PC-3 (cell line): ENCODE results near the gene CPEB3. TPM values are rescaled to one million over a fixed set of nuclear protein-coding genes. Genes with fewer than 3 reads are reported as not detected.
A peak's percentile ranks its signal among the peaks of the same experiment; 100 is the strongest.

ENCODE experiments used
- ATAC-seq: fragments of 200-7000 bp; cut with Tn5 transposase; 2 replicates; pipeline ENCODE4 v1.9.1; 2020; ENCODE audit warnings: mild to moderate bottlenecking, moderate library complexity
- BruUV-seq: library from RNA; stranded (reverse); fragments of 400-500 nt; replicated peaks from 2 replicates; lab custom pipeline; 2021; lab: Mats Ljungman, UMichigan
- CTCF ChIA-PET: fragments of 300-600 bp; sonication (Branson Sonifier 250); formaldehyde crosslinking; loops from one replicate; lab custom pipeline; 2022; ENCODE audit warnings: antibody characterized with exemption; lab: Charles Lee
- POLR2A ChIA-PET: fragments of 300-600 bp; sonication (Branson Sonifier 250); formaldehyde crosslinking; loops from one replicate; lab custom pipeline; 2022; ENCODE audit warnings: antibody characterized with exemption; ENCODE audit not compliant: unreplicated experiment; lab: Charles Lee
- DNase-seq: peaks from one replicate; pipeline ENCODE4 v3.0.0-alpha.2; 2015
- H2AFZ ChIP-seq: fragments of 300-600 bp; sonication (generic); 2 replicates; pipeline ENCODE4 v1.6.0; 2016; ENCODE audit warnings: antibody characterized with exemption, low read length
- H3F3A ChIP-seq: fragments of 300-600 bp; sonication (generic); one replicate; pipeline ENCODE4 v1.6.0; 2017; ENCODE audit warnings: antibody characterized with exemption, low read length, control low read depth, mild to moderate bottlenecking; ENCODE audit not compliant: unreplicated experiment
- H3K27ac ChIP-seq: fragments of 300-600 bp; sonication (generic); 2 replicates; pipeline ENCODE4 v1.5.1; 2016; ENCODE audit warnings: mild to moderate bottlenecking, low read length
- H3K27me3 ChIP-seq: fragments of 300-600 bp; sonication (generic); 2 replicates; pipeline ENCODE4 v1.6.1; 2016; ENCODE audit warnings: low read length, mixed read lengths
- H3K36me3 ChIP-seq: fragments of 300-600 bp; sonication (generic); 2 replicates; pipeline ENCODE4 v1.6.1; 2016; ENCODE audit warnings: low read depth, mixed run types, low read length, mixed read lengths
- H3K4me1 ChIP-seq: fragments of 300-600 bp; sonication (generic); 2 replicates; pipeline ENCODE4 v1.5.1; 2016; ENCODE audit warnings: low read length; ENCODE audit not compliant: insufficient read depth
- H3K4me2 ChIP-seq: fragments of 300-600 bp; sonication (generic); 2 replicates; pipeline ENCODE4 v1.6.0; 2016; ENCODE audit warnings: low read length
- H3K4me3 ChIP-seq: fragments of 300-600 bp; sonication (generic); 2 replicates; pipeline ENCODE4 v1.5.1; 2016; ENCODE audit warnings: mild to moderate bottlenecking, low read length, mixed read lengths
- H3K79me2 ChIP-seq: fragments of 300-600 bp; sonication (generic); 2 replicates; pipeline ENCODE4 v1.6.1; 2017; ENCODE audit warnings: low read length, mixed read lengths
- H3K9ac ChIP-seq: fragments of 300-600 bp; sonication (generic); 2 replicates; pipeline ENCODE4 v1.6.0; 2016; ENCODE audit warnings: mild to moderate bottlenecking, low read length
- H3K9me2 ChIP-seq: fragments of 300-600 bp; sonication (generic); replicated peaks from 2 replicates; pipeline ENCODE4 v1.6.1; 2016; ENCODE audit warnings: mixed run types, low read length, mixed read lengths
- H3K9me3 ChIP-seq: fragments of 300-600 bp; sonication (generic); 2 replicates; pipeline ENCODE4 v1.6.1; 2016; ENCODE audit warnings: low read length, mixed read lengths
- H4K20me1 ChIP-seq: fragments of 300-600 bp; sonication (generic); 2 replicates; pipeline ENCODE4 v1.6.1; 2016; ENCODE audit warnings: low read length, mixed read lengths
- CTCF ChIP-seq: fragments of 300-600 bp; sonication (generic); conservative IDR thresholded peaks from 2 replicates; pipeline ENCODE4 v1.5.1; 2017; ENCODE audit warnings: antibody characterized with exemption, low read depth, mild to moderate bottlenecking, low read length
- EZH2 ChIP-seq: fragments of 300-600 bp; sonication (generic); IDR thresholded peaks from one replicate; pipeline ENCODE4 v1.6.1; 2017; ENCODE audit warnings: antibody characterized with exemption, mild to moderate bottlenecking, low read length; ENCODE audit not compliant: unreplicated experiment
- EZH2phosphoT487 ChIP-seq: fragments of 300-600 bp; sonication (generic); IDR thresholded peaks from 2 replicates; pipeline ENCODE4 v1.6.1; 2018; ENCODE audit warnings: mild to moderate bottlenecking, antibody characterized with exemption, low read length, borderline replicate concordance
- intact Hi-C: fragments of 100-400 bp; cut with micrococcal nuclease; formaldehyde crosslinking; loops from 2 replicates; pipeline ENCODE4 v1.9.0; 2023
- total RNA-seq: library from RNA; depleted of rRNA; stranded (reverse); fragments of >200 nt; gene quantifications from 2 replicates; pipeline ENCODE4 v1.2.3, GENCODE V29; 2014

The CPEB3 gene
- total RNA-seq, 1 experiment from 2014 or later, result 0.80 TPM

DNA sequence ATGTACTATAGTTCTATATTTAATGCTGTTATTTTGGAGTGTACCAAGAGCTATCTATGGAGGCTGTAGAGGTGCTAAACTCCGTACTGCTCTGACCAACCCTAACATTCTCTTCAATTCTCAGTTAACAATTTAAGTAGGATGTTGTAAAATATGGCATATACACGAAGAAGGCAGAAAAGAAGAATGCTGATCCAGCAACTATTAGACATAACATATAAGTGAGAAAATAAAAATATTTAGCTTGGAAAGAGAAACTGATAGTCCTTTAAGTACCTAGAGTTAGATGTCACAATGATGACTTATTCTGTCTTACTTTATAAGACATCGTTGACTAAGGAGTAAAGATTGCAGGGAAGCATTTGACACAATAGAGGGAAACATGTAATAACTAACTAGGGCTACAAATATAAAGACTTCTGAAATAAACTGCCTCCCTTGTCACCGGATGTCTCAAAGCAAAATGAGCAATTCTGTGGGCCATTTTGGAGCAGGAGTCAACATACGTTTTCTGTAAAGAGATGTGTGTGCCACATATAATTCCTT is 159.5 kb downstream of the CPEB3 start:
- ChIA-PET CTCF (no interaction called here), POLR2A (no interaction called here)

DNA sequence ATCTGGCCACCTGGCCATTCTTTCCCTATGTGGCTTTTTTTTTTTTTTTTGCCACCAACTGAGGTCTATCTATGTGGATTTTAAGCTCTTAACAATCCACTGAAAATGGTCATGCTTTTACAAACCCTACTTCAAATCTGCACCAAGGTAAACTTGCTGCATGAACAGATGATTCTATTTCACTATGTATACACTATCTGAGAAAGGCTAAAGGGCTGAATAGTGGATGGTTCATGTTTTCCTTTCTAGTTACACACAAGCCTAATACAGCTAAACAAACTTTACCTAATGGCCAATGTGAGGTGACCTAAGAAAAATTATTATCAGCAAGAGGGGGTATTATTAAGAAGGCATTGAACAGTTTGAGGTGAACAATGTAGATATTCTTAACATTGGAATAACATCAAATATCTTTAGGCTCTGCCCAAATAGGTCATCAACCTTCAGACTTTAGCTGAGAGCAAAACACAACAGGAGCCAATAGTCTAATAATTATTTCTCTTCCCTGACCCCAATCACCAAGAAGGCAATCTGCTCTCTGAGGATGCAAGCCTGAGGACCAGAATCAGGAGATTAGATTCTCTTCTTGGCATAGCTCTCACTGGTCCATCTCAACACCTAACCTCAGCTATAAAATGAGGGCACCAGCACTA is 160.1 kb downstream of the CPEB3 start:
- Histone ChIP-seq H3K9ac (no peak overlapping the region), H3K4me3 (no peak overlapping the region), H3K27ac (no peak overlapping the region), H3K9me2 (no peaks in the 10 kb centered on the region), H3K27me3 (no peaks in the 10 kb centered on the region), H2AFZ (no peak overlapping the region), H3K4me1 (peaks cover 22% of the 10 kb centered on the region), H4K20me1 (no peaks in the 10 kb centered on the region), H3K36me3 (no peaks in the 10 kb centered on the region), H3K79me2 (no peaks in the 10 kb centered on the region), H3F3A (no peaks in the 10 kb centered on the region), H3K4me2 (no peak overlapping the region), H3K9me3 (no peaks in the 10 kb centered on the region)
- BruUV-seq, result no TSS peak
- intact Hi-C loops, result no loop called here
- POLR2A ChIA-PET, result no interaction called here
- TF ChIP-seq CTCF (no peak), EZH2 (no peak), EZH2phosphoT487 (no peak)
- DNase-seq, result no peak
- CTCF ChIA-PET, result no interaction called here
- no peak for ATAC-seq

More for the DNA sequence above, 159.5 kb downstream of the CPEB3 start:
- Histone ChIP-seq H4K20me1 (no peaks in the 10 kb centered on the region), H2AFZ (no peak overlapping the region), H3F3A (no peaks in the 10 kb centered on the region), H3K9me2 (no peaks in the 10 kb centered on the region), H3K9ac (no peak overlapping the region), H3K79me2 (no peaks in the 10 kb centered on the region), H3K36me3 (no peaks in the 10 kb centered on the region), H3K27ac (no peak overlapping the region), H3K4me1 (peaks cover 16% of the 10 kb centered on the region), H3K27me3 (no peaks in the 10 kb centered on the region), H3K9me3 (no peaks in the 10 kb centered on the region), H3K4me3 (no peak overlapping the region), H3K4me2 (no peak overlapping the region)
- no peak for ATAC-seq
- peak; percentile 8 for DNase-seq
- TF ChIP-seq CTCF (no peak), EZH2 (no peak), EZH2phosphoT487 (no peak)
- no TSS peak for BruUV-seq
- intact Hi-C loops, result no loop called here

DNA sequence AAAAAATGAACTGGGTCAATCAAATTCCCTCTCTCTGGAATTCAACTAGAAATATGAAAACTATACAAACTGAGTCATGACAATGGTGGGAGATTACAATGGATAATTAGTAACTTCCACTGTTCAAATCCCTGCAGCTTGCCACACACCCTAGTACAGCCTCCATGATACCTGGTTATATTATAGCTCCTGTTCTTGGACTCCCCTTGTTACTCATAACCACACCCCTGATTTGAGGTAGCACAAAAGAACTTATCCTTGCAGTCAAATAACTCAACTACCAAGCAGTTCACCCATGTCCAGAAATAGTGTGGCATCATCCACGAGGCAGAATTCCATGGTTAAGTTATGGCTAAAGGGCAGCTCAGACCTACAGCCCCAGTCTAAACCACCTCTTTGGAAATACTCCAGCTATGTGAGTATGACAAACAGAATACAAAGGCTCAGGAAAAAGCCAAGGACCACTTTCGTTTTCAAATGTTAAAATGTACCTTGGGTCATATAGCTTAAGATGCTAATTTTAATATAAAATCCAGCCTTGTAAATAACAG is 164.7 kb downstream of the CPEB3 start:
- H3K9me3 ChIP-seq, result no peaks in the 10 kb centered on the region
- DNase-seq (peak; percentile 68), ATAC-seq (0 out of 2 replicates have a peak, but pooled peaks have one; percentile 23)
- no peak for TF ChIP-seq EZH2
- no peak for TF ChIP-seq EZH2phosphoT487
- TF ChIP-seq CTCF, result no peak
- no peak overlapping the region for H2AFZ ChIP-seq
- H3K4me1 ChIP-seq, result peaks cover 52% of the 10 kb centered on the region
- ChIA-PET POLR2A (no interaction called here), CTCF (no interaction called here)
- peak overlapping the region; percentile 45 for H3K4me2 ChIP-seq
- H3F3A ChIP-seq, result no peaks in the 10 kb centered on the region
- intact Hi-C loops, result no loop called here
- H3K27ac ChIP-seq, result no peak overlapping the region
- H3K36me3 ChIP-seq, result no peaks in the 10 kb centered on the region
- 0 out of 2 replicates have a peak, but pooled peaks cover 3% of the 10 kb centered on the region for H3K79me2 ChIP-seq
- H4K20me1 ChIP-seq, result no peaks in the 10 kb centered on the region
- H3K27me3 ChIP-seq, result no peaks in the 10 kb centered on the region
- H3K9ac ChIP-seq, result no peak overlapping the region
- H3K4me3 ChIP-seq, result peak overlapping the region; percentile 7; the same call in 1 of the 2 replicates
- no TSS peak for BruUV-seq
- H3K9me2 ChIP-seq, result no peaks in the 10 kb centered on the region
